ENCODE results near the gene CPNE2. TPM values are rescaled to one million over a fixed set of nuclear protein-coding genes. Genes with fewer than 3 reads are reported as not detected.
"Not testable (repeated sequence)": the region's sequence is repeated elsewhere in the genome, so short reads cannot be mapped to it uniquely, and the experiment has no call there.

The CPNE2 gene
- total RNA-seq, 1 experiment from 2014 or later: 14.5 TPM

- peak overlapping the region; percentile 92 for H3K4me2 ChIP-seq (ENCODE audit: low read length)
- H3K9ac ChIP-seq (ENCODE audit: low read length): no peak overlapping the region
- ChIA-PET POLR2A (ENCODE audit: unreplicated experiment) (no interaction called here), CTCF (interaction anchor here (0.6 kb wide), 1 partner anchor 97 kb away, joined by 5 read pairs; no protein-coding TSS in a partner anchor)
- no peaks in the 10 kb centered on the region for H3K9me2 ChIP-seq (replicated peaks; ENCODE audit: low read length)
- ATAC-seq (no peak), DNase-seq (no peak)
- peak overlapping the region; percentile 99; the same call in 1 of the 2 replicates for H3K4me3 ChIP-seq (ENCODE audit: low read length)
- H4K20me1 ChIP-seq (ENCODE audit: low read length): no peaks in the 10 kb centered on the region
- 0 out of 2 replicates have a peak, but pooled peaks cover 6% of the 10 kb centered on the region for H3K9me3 ChIP-seq (ENCODE audit: low read length)
- no peak overlapping the region for H2AFZ ChIP-seq (ENCODE audit: low read length)
- H3F3A ChIP-seq (ENCODE audit: low read length, unreplicated experiment): no peaks in the 10 kb centered on the region
- H3K36me3 ChIP-seq (ENCODE audit: low read depth, low read length): no peaks in the 10 kb centered on the region
- H3K27me3 ChIP-seq (ENCODE audit: low read length): no peaks in the 10 kb centered on the region
- H3K4me1 ChIP-seq (ENCODE audit: insufficient read depth, low read length): peaks cover 54% of the 10 kb centered on the region
- H3K27ac ChIP-seq (ENCODE audit: low read length): no peak overlapping the region
- TF ChIP-seq EZH2phosphoT487 (IDR thresholded peaks at IDR 0.05; ENCODE audit: borderline replicate concordance, low read length): no peak
- TF ChIP-seq EZH2 (IDR thresholded peaks at IDR 0.05; ENCODE audit: low read length, unreplicated experiment): no peak
- no peak for TF ChIP-seq CTCF (conservative IDR thresholded peaks at IDR 0.05; ENCODE audit: low read depth, low read length)
- no TSS peak for BruUV-seq (replicated peaks)
- H3K79me2 ChIP-seq (ENCODE audit: low read length): peaks cover 93% of the 10 kb centered on the region
- intact Hi-C loops (cut with micrococcal nuclease): no loop called here
These were observed 96.3 kb downstream of the CPNE2 start for GRCh38 chr16:57188711-57189002.

- BruUV-seq (replicated peaks); H2AFZ ChIP-seq (ENCODE audit: low read length); H3K27ac ChIP-seq (ENCODE audit: low read length); POLR2A ChIA-PET (ENCODE audit: unreplicated experiment); intact Hi-C loops (cut with micrococcal nuclease); H3K4me2 ChIP-seq (ENCODE audit: low read length); H3F3A ChIP-seq (ENCODE audit: low read length, unreplicated experiment); H3K27me3 ChIP-seq (ENCODE audit: low read length); ATAC-seq; H4K20me1 ChIP-seq (ENCODE audit: low read length); H3K9me2 ChIP-seq (replicated peaks; ENCODE audit: low read length); H3K36me3 ChIP-seq (ENCODE audit: low read depth, low read length); H3K4me3 ChIP-seq (ENCODE audit: low read length); DNase-seq; H3K9me3 ChIP-seq (ENCODE audit: low read length); H3K9ac ChIP-seq (ENCODE audit: low read length): not testable (repeated sequence)
- H3K4me1 ChIP-seq (ENCODE audit: insufficient read depth, low read length): peaks cover 59% of the 10 kb centered on the region
- CTCF ChIA-PET: interaction anchor here (0.6 kb wide), 1 partner anchor 97 kb away, joined by 5 read pairs; no protein-coding TSS in a partner anchor
- peaks cover 89% of the 10 kb centered on the region for H3K79me2 ChIP-seq (ENCODE audit: low read length)
These were observed 97.1 kb downstream of the CPNE2 start for GRCh38 chr16:57189527-57189926.

- Histone ChIP-seq H3K27ac (ENCODE audit: low read length) (peak overlapping the region; percentile 87), H3K36me3 (ENCODE audit: low read depth, low read length) (no peaks in the 10 kb centered on the region), H3K9me2 (replicated peaks; ENCODE audit: low read length) (no peaks in the 10 kb centered on the region), H2AFZ (ENCODE audit: low read length) (no peak overlapping the region), H3K79me2 (ENCODE audit: low read length) (peaks cover 85% of the 10 kb centered on the region), H3K9ac (ENCODE audit: low read length) (0 out of 2 replicates have a peak overlapping the region, but pooled peaks have one; percentile 1), H4K20me1 (ENCODE audit: low read length) (no peaks in the 10 kb centered on the region), H3K27me3 (ENCODE audit: low read length) (no peaks in the 10 kb centered on the region), H3K9me3 (ENCODE audit: low read length) (no peaks in the 10 kb centered on the region), H3F3A (ENCODE audit: low read length, unreplicated experiment) (no peaks in the 10 kb centered on the region), H3K4me3 (ENCODE audit: low read length) (no peak overlapping the region), H3K4me2 (ENCODE audit: low read length) (peak overlapping the region; percentile 64), H3K4me1 (ENCODE audit: insufficient read depth, low read length) (peaks cover 60% of the 10 kb centered on the region)
- BruUV-seq (replicated peaks): no TSS peak
- ChIA-PET CTCF (no interaction called here), POLR2A (ENCODE audit: unreplicated experiment) (no interaction called here)
- intact Hi-C loops (cut with micrococcal nuclease): loop anchor here (5.0 kb wide), 2 partner anchors 57 to 112 kb away; partner anchors contain the start of gene ARL2BP
- DNase-seq: no peak
- ATAC-seq: no peak
- TF ChIP-seq EZH2phosphoT487 (IDR thresholded peaks at IDR 0.05; ENCODE audit: borderline replicate concordance, low read length): no peak
- TF ChIP-seq EZH2 (IDR thresholded peaks at IDR 0.05; ENCODE audit: low read length, unreplicated experiment): no peak
- no peak for TF ChIP-seq CTCF (conservative IDR thresholded peaks at IDR 0.05; ENCODE audit: low read depth, low read length)
These were observed 97.8 kb downstream of the CPNE2 start for GRCh38 chr16:57190136-57190535.
